HepG2 (cell line): ENCODE data around the gene CHST13. TPM values are rescaled to one million over a fixed set of nuclear protein-coding genes. Genes with fewer than 3 reads are reported as not detected.

Experiments
- ATAC-seq: fragments of 200-7000 bp; cut with Tn5 transposase; 3 replicates; pipeline ENCODE4 v1.9.1; 2020; ENCODE audit warnings: mild to moderate bottlenecking, moderate library complexity
- BruUV-seq: library from RNA; stranded (reverse); fragments of 400-500 nt; replicated peaks from 2 replicates; lab custom pipeline; 2021; lab: Mats Ljungman, UMichigan
- CTCF ChIA-PET: fragments of 300-600 bp; formaldehyde crosslinking; extraction: SDS; loops from one replicate; lab custom pipeline; 2021; ENCODE audit warnings: low total read pairs, inconsistent platforms, low intra/inter-chr PET ratio; lab: Yijun Ruan, JAX
- POLR2A ChIA-PET: fragments of 350-600 bp; sonication (Branson Sonifier 250); formaldehyde crosslinking; loops from one replicate; lab custom pipeline; 2020; ENCODE audit warnings: antibody characterized with exemption, inconsistent platforms; lab: Yijun Ruan, JAX
- DNase-seq: peaks from one replicate; pipeline ENCODE4 v3.0.0-alpha.2; 2015; ENCODE audit warnings: low spot score
- FAIRE-seq: peaks from 3 replicates; lab custom pipeline; 2011; peaks lifted over from hg19 to GRCh38; lab: Jason Lieb, UNC
- H2AFZ ChIP-seq: one replicate; pipeline ENCODE4 v1.6.1; 2011; ENCODE audit warnings: low read length, inconsistent platforms
- H3K27ac ChIP-seq: fragments of 300-600 bp; 3 replicates; pipeline ENCODE4 v1.8.0; 2011; ENCODE audit warnings: mixed run types, mild to moderate bottlenecking, mixed read lengths, low read length, inconsistent platforms; ENCODE audit not compliant: insufficient read depth; ENCODE audit errors: extremely low read length
- H3K27me3 ChIP-seq, 2 experiments: fragments of 200-600 bp in 1 of 2; 2 replicates in 1 of 2; 3 replicates in 1 of 2; pipeline versions ENCODE4 v1.6.0 to v1.8.0; 2011; ENCODE audit warnings: low read length in 2 of 2, mild to moderate bottlenecking in 2 of 2, moderate library complexity in 2 of 2, inconsistent platforms in 1 of 2; ENCODE audit not compliant: insufficient read depth in 2 of 2, control insufficient read depth in 1 of 2
- H3K36me3 ChIP-seq, 2 experiments: fragments of 200-600 bp in 1 of 2; replicated peaks in 1 of 2; 2 replicates in 1 of 2; 3 replicates in 1 of 2; pipeline versions ENCODE4 v1.5.1 to v1.8.0; 2011; ENCODE audit warnings: low read length in 2 of 2, inconsistent platforms in 1 of 2; ENCODE audit not compliant: insufficient read depth in 2 of 2, control insufficient read depth in 1 of 2
- H3K4me1 ChIP-seq: 2 replicates; pipeline ENCODE4 v1.5.1; 2012; ENCODE audit warnings: low read length, inconsistent platforms; ENCODE audit not compliant: insufficient read depth
- H3K4me2 ChIP-seq: 2 replicates; pipeline ENCODE4 v1.6.0; 2011; ENCODE audit warnings: low read depth, low read length, inconsistent platforms
- H3K4me3 ChIP-seq, 3 experiments: fragments of 200-600 bp in 1 of 3; sonication (generic), shearing (Covaris generic) in 1 of 3; replicated peaks in 1 of 3; 2 replicates each; pipeline ENCODE4 v1.5.1; 2011 to 2016; ENCODE audit warnings: low read length in 3 of 3, inconsistent platforms in 2 of 3, low read depth in 2 of 3, mild to moderate bottlenecking in 2 of 3, control low read depth in 1 of 3, mixed read lengths in 1 of 3; ENCODE audit not compliant: insufficient read depth in 1 of 3
- H3K79me2 ChIP-seq: one replicate; pipeline ENCODE4 v1.6.1; 2011; ENCODE audit warnings: low read length, inconsistent platforms; ENCODE audit not compliant: insufficient read depth
- H3K9ac ChIP-seq: 2 replicates; pipeline ENCODE4 v1.6.0; 2011; ENCODE audit warnings: mild to moderate bottlenecking, low read depth, low read length, inconsistent platforms; ENCODE audit not compliant: insufficient read depth
- H3K9me3 ChIP-seq: 2 replicates; pipeline ENCODE4 v1.5.1; 2012; ENCODE audit warnings: mild to moderate bottlenecking, low read length
- H4K20me1 ChIP-seq: 2 replicates; pipeline ENCODE4 v1.6.0; 2011; ENCODE audit warnings: inconsistent platforms, mild to moderate bottlenecking, low read length, moderate library complexity; ENCODE audit not compliant: insufficient read depth
- ATF4 ChIP-seq, 2 experiments: fragments of 450-650 bp in 1 of 2; sonication (generic) in 1 of 2; formaldehyde crosslinking; IDR thresholded peaks; 2 replicates each; pipeline versions ENCODE4 v1.5.0 to v1.8.0; 2020 to 2022; ENCODE audit warnings: mild to moderate bottlenecking in 1 of 2, missing genetic modification reagents in 1 of 2
- CSRNP1 ChIP-seq: sonication (generic); formaldehyde crosslinking; IDR thresholded peaks from 2 replicates; pipeline ENCODE4 v1.8.1; 2023; ENCODE audit warnings: mild to moderate bottlenecking, missing genetic modification reagents
- HNRNPH1 ChIP-seq: fragments of 200-400 bp; formaldehyde crosslinking; optimal IDR thresholded peaks from 2 replicates; pipeline ENCODE3; 2017; ENCODE audit warnings: mild to moderate bottlenecking, low read depth, low read length
- RFXAP ChIP-seq: sonication (generic); formaldehyde crosslinking; IDR thresholded peaks from 2 replicates; pipeline ENCODE4 v1.4.0; 2020; ENCODE audit warnings: missing genetic modification reagents, borderline replicate concordance
- RNF219 ChIP-seq: sonication (generic); formaldehyde crosslinking; IDR thresholded peaks from 2 replicates; pipeline ENCODE4 v1.5.0; 2020; ENCODE audit warnings: mild to moderate bottlenecking, missing genetic modification reagents
- RORA ChIP-seq: sonication (generic); formaldehyde crosslinking; IDR thresholded peaks from 2 replicates; pipeline ENCODE4 v1.5.0; 2020; ENCODE audit warnings: mild to moderate bottlenecking, missing genetic modification reagents, moderate library complexity
- SP1 ChIP-seq, 2 experiments: fragments of 450-650 bp in 1 of 2; sonication (generic) in 1 of 2; formaldehyde crosslinking in 1 of 2; IDR thresholded peaks; 2 replicates each; pipeline versions ENCODE4 v1.4.0 to v1.6.1; 2016 to 2020; ENCODE audit warnings: missing genetic modification reagents in 1 of 2
- TFAP4 ChIP-seq: sonication (generic); IDR thresholded peaks from 2 replicates; pipeline ENCODE4 v1.6.1; 2016; ENCODE audit warnings: low read depth, borderline replicate concordance
- ZNF430 ChIP-seq: sonication (generic); formaldehyde crosslinking; IDR thresholded peaks from 2 replicates; pipeline ENCODE4 v1.9.0; 2021; ENCODE audit warnings: mild to moderate bottlenecking, missing genetic modification reagents
- ZNF546 ChIP-seq: sonication (generic); formaldehyde crosslinking; conservative IDR thresholded peaks from 2 replicates; pipeline ENCODE4 v1.8.1; 2023; ENCODE audit warnings: mild to moderate bottlenecking, missing genetic modification reagents
- ZNF598 ChIP-seq: sonication (generic); formaldehyde crosslinking; IDR thresholded peaks from 2 replicates; pipeline ENCODE4 v1.5.1; 2020; ENCODE audit warnings: mild to moderate bottlenecking, missing genetic modification reagents, borderline replicate concordance
- WGBS: methylation state at CpG from one replicate; pipeline ENCODE4 v1.1.6; 2017; ENCODE audit warnings: low lambda C conversion rate; 5-methylcytosine and 5-hydroxymethylcytosine counted together
- in situ Hi-C: cut with HindIII; loops from 2 replicates; pipeline ENCODE4 v1.10.0; 2017; ENCODE audit warnings: low pct_unique_long_range_greater_than_20kb; ENCODE audit not compliant: extremely low pct_ligation_motif_present
- intact Hi-C: fragments of 100-400 bp; cut with micrococcal nuclease; formaldehyde crosslinking; loops from one replicate; pipeline ENCODE4 v1.10.0; 2022; ENCODE audit not compliant: unreplicated experiment
- polyA plus RNA-seq, 8 experiments: library from polyadenylated mRNA; depleted of rRNA in 3 of 8; stranded (reverse) in 7 of 8; unstranded in 1 of 8; fragments of >200 nt; fragmentation: Illumina TruSeq in 4 of 8; extraction: Trizol in 4 of 8; gene quantifications; 2 replicates each; pipeline versions ENCODE4 v1.2.1 to v1.2.3, GENCODE V29; 2011 to 2016; ENCODE audit warnings: low read depth in 4 of 8, missing spikeins in 1 of 8, mixed read lengths in 1 of 8; ENCODE audit not compliant: insufficient read depth in 1 of 8
- total RNA-seq, 5 experiments: library from RNA; depleted of rRNA; stranded (reverse); fragments of >200 nt; fragmentation: Illumina TruSeq; extraction: Trizol; gene quantifications; 2 replicates each; pipeline ENCODE4 v1.2.3, GENCODE V29; 2016; ENCODE audit warnings: low read depth in 1 of 5

Gene CHST13
- total and polyA plus RNA-seq, 2 of the 13 experiments (the other 11 are each of a cell fraction or from before 2014, with no cell fraction given) = 32.0 to 43.1 TPM

GRCh38 chr3:126485956-126486355 lies 38.0 kb upstream of the CHST13 start:
- no peaks in the 10 kb centered on the region for H3K9me3 ChIP-seq
- H2AFZ ChIP-seq = no peak overlapping the region
- no peak for FAIRE-seq
- CTCF ChIA-PET = no interaction called here
- no peaks in the 10 kb centered on the region for H4K20me1 ChIP-seq
- peaks cover 82% of the 10 kb centered on the region for H3K4me1 ChIP-seq
- intact Hi-C loops = loop anchor here (1.0 kb wide), 1 partner anchor 10 kb away; no protein-coding TSS in a partner anchor
- TF ChIP-seq RNF219 (no peak), ZNF430 (CRISPR knock-in tag) (no peak), ZNF598 (no peak), RORA (CRISPR knock-in tag) (no peak), CSRNP1 (CRISPR knock-in tag) (no peak), ATF4 (CRISPR knock-in tag; IDR thresholded peaks at IDR 0.05) (no peak), HNRNPH1 (no peak), RFXAP (no peak), ZNF546 (CRISPR knock-in tag) (no peak), SP1 (IDR thresholded peaks at IDR 0.05) (no peak), SP1 (CRISPR knock-in tag; IDR thresholded peaks at IDR 0.05) (no peak), TFAP4 (no peak)
- TF ChIP-seq, all 625 proteins: peak for 0
- in situ Hi-C loops = no loop called here
- DNase-seq = no peak
- no peak overlapping the region for H3K9ac ChIP-seq
- no peak for ATAC-seq
- H3K36me3 ChIP-seq = no peaks in the 10 kb centered on the region
- no TSS peak for BruUV-seq
- H3K27me3 ChIP-seq = no peaks in the 10 kb centered on the region; a peak in 1 of 5 replicates
- 97% methylated on average over 6 of the region's 9 CpGs for WGBS
- POLR2A ChIA-PET = interaction anchor here (0.8 kb wide), 1 partner anchor 32 kb away, joined by 3 read pairs; no protein-coding TSS in a partner anchor
- H3K79me2 ChIP-seq = no peaks in the 10 kb centered on the region
- no peak overlapping the region for H3K4me3 ChIP-seq
- H3K27ac ChIP-seq = no peak overlapping the region
- no peak overlapping the region for H3K4me2 ChIP-seq
